OCI-M2 (cell line): ENCODE data around the gene USP36.
"Not testable (repeated sequence)": the region's sequence is repeated elsewhere in the genome, so short reads cannot be mapped to it uniquely, and the experiment has no call there.

ENCODE experiments used
- DNase-seq: peaks from one replicate; lab custom pipeline; 2025; ENCODE audit not compliant: unreplicated experiment; lab: John Stamatoyannopoulos, UW

USP36 gene

DNA sequence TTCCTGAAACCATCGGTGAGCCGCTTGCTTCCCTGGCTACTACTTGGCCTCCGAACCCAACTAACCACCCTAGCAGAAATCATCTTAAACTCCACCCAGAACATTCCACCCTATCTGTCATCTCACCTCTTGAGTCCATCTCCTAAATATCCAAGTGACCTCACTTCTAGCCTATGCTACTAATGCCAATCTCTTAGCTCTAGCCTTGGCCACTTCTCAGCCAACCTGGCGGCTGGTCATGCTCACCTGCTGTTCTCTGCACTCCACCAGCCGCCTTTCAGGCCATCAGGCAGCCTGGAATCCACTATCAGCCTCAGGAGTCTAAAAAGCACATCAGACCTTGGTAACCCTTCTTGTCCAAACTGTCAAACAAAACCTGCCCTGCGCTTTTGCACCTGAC, 46.6 kb downstream of the USP36 start:
- no peak for DNase-seq

DNA sequence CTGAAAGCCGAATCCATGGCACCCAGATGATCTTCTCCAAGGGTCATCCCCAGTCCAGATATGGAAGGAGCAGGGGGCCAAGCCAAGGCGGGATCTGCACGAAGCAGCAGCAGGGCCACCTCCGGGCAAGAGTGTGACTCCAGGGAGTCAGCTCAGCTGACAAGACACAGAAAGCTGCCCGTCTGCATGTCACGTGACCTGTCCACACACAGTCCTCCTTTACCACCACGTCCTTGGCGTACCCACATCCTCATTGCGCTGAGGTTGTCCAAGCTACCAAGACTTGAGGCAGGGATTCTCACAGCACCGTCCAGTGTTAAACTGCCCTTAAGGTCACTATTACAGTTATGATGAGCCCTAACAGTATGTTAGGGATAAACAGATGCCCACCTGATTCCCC, 47.2 kb downstream of the USP36 start:
- DNase-seq: no peak

DNA sequence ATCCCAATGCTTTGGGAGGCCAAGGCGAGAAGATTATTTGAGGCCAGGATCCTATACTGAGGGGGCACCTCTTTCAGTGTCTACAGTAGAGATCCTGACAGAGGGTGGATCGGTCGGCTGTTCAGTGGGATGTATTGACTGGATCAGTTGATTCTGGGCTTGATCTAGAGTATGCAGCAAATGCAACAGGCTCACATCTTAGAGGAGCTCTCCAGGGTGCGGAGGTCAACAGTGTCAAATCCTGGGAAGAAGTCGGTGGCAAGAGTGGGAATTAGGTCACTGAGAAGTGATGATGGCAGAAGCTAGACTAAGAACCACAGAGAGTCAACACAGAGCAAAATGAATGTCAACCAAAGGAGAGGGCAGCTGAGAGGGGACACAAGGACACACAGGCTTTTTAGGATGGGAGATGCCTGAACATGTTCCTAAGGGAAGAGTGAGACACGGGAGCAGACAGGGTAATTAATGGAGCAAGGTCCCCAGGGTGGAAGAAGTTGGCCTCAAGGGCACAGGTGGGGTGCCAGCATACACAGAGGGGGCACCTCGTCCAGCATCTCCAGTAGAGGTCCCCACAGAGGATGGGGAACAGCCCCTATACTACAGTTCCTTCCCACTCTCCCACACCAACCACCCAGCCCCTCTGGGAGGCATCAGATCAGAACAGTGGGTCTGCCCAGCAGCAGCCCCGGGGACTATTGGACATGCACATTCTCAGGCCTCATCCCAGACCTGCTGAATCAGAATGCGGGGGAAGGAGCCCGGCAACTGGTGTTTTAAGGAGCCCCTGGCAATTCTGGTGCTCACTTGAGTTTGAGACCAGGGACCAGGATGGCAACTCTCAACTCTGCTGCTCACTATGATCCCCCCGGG, 48.5 kb downstream of the USP36 start:
- DNase-seq: no peak

DNA sequence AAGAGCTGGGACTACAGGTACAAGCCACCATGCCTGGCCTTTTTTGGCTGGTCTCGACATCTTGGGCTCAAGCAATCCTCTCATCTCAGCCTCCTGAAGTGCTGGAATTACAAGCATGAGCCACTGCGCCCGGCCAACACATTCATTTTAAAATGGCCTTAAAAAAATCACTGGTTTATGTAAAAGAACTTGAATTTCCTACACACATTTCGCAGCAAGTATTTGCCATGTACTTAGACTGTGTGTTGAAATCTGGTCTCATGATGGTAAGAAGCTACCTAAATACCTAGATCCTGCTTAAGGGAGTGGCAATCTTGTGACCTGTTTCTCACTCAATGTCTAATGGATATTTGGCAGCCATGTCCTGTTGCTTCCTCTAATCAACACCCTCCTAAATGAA, 50.1 kb downstream of the USP36 start:
- DNase-seq: no peak

DNA sequence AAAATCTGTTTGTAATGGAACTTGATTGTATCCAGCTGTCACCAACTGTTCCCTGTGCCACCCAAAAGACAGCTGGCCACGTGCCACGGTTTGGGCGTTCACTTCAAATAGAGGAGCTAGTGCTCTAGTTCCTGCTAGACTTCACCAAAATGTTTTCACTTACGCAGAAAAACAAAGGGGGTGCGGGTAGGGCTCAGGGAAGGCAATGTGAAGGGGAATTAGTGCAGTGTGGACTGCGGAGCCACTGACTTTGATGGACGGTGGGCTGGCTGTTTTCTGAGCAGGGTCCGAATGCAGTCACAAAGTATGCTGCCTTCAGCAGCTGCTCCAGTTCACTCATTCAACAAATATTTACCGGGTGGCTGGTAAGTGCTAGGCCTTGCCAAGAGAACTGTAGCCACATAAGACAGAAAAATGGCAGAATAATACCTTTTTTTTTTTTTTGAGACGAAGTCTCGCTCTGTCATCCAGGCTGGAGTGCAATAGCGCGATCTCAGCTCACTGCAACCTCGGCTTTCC, 50.9 kb downstream of the USP36 start:
- DNase-seq: no peak

DNA sequence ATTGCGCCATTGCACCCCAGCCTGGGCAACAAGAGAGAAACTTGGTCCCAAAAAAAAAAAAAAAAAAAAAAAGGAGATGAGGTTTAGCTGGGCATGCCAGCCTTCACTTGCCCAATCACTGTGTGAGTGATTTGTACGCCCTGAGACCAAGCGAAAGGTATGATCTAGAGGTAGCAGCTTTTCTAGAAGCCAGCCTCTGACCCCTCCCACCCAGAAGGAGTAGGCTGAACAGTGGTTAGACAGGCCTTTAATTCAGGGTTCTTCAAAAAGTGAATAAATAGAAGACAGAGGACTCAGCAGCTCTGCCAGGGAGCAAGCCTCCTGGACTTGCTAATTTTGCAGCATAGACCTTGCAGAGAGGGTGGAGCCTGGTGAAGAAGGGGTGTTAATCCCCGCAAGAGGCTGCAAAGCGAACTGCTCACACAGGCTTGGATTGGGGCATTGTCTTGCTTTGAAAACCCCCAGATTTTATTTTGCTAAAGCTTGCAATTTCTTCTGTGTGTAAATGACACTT, 51.4 kb downstream of the USP36 start:
- DNase-seq: no peak

DNA sequence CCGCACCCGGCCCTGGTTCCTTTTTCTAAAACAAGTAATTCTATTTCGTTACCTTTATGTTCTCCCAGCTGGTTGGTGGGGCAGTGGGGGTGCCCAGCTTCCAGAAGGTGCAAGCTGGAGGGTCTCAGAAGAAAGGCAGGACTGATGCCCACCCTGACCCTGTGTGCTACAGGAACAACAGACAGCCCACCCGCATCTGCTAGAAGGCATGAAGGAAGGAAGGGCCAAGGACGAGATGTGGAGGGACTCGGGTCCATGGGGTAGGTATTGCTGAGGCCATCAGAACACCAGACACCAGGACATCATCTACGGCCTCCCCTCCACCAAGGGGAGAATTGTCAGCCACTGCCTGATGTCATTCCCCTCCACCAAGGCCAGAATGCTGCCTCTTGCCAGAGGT, 52.2 kb downstream of the USP36 start:
- DNase-seq: no peak

DNA sequence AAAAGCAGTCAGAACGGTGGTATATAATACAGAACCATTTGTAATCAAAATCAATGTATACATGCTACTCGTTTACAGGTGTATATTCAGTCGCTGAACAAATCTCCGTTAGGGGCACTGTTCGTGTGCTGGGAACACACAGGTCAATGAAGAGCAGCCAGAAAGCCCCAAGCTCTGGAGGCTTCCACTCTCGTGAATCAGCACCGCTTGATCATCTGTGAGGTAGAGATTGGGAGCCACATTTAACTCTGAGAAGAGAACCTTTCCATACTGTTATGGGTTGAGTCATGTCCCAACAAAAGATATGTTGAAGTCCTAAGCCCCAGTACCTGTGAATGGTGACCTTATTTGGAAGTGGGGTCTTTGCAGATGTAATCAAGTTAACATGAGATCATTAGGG, 53.2 kb downstream of the USP36 start:
- no peak for DNase-seq

DNA sequence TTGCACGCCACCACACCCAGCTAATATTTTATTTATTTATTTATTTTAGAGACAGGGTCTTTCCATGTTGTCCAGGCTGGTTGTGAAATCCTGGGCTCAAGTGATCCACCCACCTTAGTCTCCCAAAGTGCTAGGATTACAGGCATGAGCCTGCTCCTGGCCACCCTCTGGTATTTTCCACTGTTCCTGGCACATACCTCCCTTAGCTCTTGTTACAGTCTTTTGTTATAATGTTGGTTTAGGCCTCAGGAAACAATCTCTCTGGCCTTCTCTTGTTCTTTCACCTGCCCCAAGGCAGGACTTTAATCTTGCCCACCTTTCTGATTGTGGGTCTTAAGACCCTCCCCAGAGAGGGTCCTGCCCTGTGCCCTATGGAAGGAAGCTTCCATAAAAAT, 55.0 kb downstream of the USP36 start:
- DNase-seq: no peak

DNA sequence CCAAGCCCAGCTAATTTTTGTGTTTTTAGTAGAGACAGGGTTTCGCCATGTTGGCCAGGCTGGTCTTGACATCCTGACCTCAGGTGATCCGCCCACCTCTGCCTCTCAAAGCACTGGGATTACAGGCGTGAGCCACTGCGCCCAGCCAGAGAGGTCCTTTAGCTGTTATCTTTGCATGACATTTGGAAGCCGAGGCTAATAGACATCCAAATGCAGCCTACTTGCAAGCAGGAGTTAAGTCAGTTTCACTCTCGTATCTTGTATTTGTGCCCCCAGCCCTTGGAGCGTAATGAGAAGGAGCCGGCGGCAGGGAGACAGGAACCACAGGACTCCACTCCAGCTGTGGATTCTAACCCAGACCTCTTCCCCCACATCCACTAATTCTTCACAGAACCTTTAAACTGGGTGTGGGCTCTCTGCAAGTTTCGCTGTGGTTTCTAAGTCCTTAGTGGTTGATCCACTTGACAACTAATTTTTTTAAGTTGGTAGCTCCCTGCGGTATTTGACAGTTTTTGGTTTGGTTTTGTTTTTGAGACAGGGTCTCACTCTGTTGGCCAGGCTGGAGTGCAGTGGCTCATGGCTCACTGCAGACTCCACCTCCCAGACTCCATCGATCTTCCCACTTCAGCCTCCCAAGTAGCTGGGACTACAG, 55.5 kb downstream of the USP36 start:
- no peak for DNase-seq

DNA sequence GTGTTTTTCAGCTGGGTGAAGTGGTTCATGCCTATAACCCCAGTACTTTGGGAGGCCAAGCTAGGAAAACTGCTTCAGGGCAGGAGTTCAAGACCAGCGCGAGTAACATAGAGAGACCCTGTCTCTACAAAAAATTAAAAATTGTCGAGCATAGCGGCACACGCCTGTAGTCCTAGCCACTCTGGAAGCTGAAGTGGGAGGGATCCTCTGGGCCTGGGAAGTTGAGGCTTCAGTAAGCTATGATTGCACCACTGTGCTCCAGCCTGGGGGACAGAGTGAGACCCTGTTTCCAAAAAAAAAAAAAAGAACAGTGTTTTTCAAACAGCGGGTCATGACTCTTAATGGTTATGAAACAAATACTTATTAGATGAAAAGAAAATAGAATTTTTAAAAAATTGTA, 56.3 kb downstream of the USP36 start:
- DNase-seq: no peak

DNA sequence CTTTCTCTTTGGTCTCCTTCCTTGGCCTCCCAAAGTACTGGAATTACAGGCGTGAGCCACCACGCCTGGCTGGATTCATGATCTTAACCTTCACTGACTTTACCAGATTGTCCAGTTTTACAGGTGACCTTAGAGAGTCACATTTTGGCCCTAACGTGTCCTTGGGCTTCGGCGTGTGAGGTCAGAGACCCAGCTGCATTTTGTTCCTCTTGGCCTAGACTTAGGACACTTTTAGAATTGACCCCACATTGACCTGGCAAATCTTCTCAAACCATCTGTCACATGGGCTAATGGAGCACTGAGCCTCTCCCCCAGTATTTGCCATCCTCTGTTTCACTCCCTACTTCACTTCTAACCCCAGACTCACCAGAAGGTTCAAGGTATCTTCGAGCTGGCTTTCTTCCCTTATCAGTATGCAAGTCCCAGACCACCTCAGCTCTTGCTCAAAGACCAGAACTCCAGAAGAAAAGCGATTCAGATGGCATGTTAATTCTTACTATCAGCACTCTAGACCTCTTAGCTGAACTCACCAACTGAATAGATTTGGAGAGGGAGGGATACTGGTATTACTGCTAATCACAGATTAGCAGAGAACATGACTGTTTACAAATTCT, 56.8 kb downstream of the USP36 start:
- no peak for DNase-seq

DNA sequence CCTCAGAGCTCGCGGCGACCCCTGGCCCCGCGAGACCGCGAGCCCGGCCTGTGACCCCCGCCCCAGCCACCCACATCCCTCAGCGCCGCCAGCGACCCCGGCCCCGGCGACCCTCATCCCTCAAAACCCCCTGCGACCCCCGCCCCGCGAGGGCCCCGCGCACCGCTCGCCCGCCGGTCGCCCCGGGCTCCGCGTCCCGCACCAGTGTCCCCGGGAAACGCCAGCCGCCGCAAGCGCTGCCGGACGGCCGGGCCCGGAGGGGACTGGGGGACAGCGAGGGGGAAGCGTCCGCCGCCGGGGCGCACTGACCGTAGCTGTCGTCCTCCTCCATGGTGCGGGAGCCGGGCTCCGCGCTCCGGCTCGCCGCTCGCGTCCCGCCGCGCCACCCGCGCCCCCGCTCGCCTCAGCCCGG, 58.7 kb downstream of the USP36 start, which contains the start of gene CYTH1:
Gene CYTH1, minus strand, starts transcription at position 381 of the 412 bp plus-strand sequence. Its CDS starts 50 bp downstream, at position 331.
- DNase-seq: no peak

DNA sequence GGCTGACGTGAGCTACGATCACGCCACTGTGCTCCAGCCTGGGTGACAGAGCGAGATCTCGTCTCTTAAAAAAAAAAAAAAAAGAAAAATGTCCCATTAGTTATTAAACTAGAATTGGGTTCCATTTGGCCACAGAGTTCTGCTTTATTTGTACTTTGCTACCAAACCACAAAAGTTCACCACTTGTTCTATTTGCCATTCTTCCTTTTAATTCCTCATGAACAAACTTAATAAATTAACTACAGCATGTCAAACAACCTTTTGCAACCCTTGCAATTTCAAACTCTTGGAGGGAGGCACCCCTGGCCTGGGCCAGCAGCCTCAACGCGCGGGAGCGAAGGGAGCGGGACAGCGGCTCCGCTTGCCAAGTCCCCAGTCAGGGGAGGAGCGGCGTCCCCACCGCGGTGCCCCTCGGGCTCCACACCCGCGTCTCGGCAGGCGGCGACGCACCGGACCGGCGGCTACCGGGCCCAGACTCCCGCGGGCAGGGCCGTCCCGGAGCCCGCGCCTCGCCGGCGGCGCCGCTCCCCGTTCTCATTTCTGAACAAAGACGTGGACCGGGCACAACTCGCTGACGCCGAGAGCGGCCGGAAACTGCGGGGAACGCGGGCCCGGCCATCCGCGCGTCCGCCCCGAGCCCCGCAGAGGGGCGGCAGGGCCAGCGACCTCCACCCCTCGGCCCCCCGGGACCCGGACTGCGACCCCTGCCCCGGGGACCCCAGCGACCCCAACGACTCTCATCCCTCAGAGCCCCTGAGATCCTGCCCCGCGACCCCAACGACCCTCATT, 59.3 kb downstream of the USP36 start:
- DNase-seq: no peak

DNA sequence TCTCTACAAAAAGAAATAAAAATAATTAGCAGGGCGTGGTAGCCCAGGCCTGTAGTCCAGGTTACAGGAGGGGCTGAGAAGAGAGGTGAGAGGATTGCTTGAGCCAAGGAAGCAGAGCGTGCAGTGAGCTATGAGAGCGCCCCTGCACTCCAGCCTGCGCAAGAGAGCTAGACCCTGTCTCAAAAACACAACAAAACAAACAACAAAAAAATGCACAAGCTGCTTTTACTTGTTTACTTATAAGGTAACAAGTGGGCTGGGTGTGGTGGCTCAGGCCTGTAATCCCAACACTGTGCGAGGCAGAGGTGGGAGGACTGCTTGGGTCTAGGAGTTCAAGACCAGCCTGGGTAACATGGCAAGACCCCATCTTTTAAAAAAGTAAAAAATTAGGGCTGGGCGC, 60.3 kb downstream of the USP36 start:
- no peak for DNase-seq

DNA sequence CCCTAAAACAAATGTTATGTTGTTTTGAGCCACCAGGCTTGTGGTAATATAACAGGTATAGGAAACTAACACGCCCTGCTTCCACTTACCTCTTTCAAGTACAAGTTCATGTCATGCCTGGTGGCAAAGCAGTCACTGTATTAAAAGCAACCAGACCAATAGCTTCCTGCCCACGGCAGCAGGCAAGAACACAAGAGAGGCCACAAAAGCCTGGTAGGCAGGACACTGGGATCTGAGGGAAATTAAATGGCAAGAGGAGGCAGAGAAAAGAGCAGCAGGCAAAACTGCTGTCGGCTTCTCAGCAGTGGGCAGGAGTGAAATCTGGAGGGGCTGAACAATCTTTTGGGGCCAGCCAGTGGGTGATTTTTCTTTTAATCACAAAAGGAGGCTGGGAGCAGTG, 60.8 kb downstream of the USP36 start:
- DNase-seq: no peak

DNA sequence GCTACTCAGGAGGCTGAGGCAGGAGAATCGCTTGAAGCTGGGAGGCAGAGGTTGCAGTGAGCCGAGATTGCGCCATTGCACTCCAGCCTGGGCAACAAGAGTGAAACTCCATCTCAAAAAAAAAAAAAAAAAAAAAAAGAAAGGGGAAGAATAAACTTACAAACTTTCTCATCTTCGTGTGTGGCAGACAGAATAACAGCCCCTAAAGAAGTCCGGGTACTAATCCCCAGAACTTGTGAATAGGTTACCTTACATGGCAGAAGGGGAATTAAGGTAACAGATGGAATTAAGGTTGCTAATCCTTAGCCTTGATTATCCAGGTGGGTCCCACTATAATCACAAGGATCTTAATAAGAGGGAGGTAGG, 61.3 kb downstream of the USP36 start:
- not testable (repeated sequence) for DNase-seq

DNA sequence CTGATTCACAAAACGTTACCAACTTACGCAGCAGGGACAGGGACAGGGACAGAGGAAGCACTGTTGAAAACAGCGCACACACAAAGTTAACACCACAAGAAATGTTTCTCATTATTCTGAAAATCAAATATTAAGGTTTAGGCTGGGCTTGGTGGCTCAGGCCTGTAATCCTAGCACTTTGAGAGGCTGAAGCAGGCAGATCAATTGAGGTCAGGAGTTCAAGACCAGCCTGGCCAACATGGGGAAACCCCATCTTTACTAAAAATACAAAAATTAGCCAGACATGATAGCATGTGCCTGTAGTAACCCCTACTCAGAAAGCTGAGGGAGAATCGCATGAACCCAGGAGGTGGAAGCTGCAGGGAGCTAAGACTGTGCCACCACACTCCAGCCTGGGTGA, 62.7 kb downstream of the USP36 start:
- DNase-seq: no peak

DNA sequence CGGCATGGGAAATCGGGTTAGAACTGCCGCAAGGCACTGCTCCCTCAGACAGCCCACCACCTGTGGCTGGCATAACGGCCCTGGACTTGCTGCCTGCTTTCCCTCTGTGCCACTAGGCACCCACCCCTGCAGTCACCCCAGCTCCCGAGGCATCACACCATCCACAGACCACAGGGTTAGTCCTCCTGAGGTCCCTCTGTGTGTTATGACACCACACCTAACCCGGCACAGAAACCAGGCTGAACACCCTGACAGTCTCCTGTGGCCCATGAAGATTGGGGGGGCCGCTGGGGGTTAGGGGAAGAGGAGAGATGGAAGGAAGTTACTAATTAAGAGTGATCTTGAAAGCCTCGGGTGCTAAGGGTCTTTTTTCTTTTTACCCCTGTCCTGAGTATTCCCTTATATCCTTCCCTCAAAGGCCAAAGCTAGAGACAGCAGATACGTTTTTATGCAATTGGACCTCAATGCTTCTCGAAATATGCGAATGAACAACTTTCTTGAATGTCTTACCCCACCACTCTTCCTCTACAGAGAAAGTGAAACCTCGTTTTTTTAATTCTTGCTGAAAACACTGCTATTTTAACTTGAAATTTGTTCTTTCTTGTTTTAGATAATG, 65.5 kb downstream of the USP36 start:
- DNase-seq: no peak

DNA sequence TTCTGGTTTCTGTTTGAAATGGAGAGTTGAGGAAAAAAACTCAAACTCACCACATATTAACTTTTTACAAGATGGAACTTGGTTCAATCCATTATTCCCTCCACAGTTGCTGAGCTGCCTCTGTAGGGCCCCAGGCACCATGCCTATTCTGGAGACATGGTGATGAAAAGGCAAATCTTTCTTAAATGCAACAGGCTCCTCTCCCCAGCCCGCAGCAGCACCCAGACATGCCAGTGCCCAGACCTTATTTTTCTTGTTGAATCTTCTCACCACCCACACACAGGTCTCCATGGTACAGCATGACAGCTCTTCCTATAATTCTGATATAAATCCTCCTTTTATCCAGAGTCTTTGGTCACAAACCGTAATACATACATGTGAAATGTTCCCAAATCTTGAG, 66.2 kb downstream of the USP36 start:
- no peak for DNase-seq
